ENCODE results near the gene LHFPL6.

The LHFPL6 gene

DNA sequence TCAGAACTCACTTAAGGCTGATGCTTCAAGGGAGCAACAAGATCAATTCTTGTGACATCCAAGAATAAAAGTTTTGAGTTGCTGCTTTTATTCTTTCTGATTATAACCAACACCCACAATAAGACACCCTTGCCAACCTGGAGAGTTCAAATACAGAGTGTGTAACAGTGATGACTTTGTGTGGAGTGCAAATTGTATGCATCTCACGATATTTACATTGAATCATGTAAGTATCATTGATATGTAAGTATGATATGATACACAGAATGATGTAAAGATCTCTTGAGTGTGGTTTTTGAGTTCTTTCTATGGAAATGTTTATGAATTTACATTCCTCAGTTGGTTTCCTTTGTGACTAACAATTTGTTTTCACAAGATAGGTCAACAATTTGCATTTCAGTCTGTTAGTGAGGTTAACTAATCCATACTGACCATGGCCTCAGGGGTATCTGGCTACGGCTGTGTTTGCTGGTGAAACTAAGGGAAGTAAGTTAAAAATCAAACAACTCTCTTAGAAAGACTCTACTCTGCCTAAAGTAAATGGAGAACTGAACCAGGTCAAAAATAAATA, 12.4 kb downstream of the LHFPL6 start:
- DNase-seq, result no peak

DNA sequence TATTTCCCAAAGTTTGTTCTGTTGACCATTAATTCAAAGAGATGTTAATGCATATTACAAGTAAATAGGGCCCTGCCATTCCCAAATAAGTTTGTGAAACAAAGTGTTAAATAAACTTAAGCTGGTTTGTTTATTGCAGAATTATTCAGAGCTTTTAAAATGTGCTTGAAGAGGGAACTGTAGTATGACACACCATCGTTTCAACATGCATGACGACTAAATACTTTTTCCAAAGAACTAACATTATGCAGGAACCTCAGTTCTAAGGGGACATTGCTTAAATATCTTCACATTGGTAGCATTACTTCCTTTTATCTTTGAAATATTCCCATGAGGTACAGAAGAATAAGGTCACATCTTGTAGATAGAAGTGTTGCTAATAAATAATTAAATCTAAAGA, 14.6 kb downstream of the LHFPL6 start:
- DNase-seq, result no peak

- DNase-seq, result no peak
Measured at GRCh38 chr13:39587939-39588338, 15.1 kb downstream of the LHFPL6 start.

- DNase-seq, result no peak
Measured at GRCh38 chr13:39586958-39587605, 15.9 kb downstream of the LHFPL6 start.

GRCh38 chr13:39586151-39586550, 16.8 kb downstream of the LHFPL6 start:
- DNase-seq, result no peak

DNA sequence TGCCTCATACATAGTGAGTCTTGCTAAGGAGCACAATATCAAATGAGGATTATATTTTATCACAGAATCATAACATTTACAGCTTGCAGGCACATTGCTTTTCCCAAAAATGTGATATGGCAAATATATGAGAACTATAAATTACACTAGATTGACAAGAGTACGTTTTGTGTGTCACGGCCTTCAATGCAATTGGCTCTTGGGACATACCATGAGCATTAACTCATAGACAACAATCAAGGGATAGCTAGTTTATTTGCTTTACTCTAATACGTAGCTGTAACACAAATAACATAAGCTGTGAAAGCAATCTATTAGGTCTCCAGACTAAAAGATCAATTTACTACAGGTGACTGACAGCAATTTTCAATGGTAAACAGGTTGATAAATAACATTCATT, 17.8 kb downstream of the LHFPL6 start:
- DNase-seq, result no peak

DNA sequence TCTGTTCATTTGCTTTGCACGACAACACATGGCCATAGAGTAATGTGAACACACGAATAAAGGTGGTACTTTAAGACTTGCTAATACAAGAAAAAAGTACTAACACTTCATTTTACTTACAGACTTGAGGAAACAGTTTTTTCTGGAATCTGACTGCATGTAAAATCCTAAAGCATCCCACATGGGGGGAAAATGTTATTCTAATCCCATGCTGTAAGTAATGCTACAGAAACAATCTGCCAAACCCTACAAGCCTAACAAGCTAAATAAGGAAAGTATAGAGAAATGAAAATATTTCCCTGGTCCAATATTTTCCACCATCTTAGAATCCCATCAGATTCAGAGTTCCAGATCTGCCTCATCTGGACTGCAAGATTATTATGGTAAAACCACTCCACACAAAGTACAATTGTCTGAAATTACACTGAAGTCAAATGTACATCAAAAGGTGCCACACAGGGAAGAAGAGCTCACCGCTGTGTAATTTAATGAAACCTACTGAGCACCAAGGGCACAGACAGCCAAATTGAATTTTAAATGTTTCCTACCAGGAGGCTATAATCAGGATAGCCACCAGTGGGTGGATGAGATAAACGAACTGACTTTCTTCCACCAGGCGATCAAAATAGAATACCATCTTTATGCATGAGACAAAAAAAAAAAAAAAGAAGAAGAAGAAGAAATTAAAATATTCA, 22.0 kb downstream of the LHFPL6 start:
- no peak for DNase-seq

GRCh38 chr13:39578821-39579291, 24.1 kb downstream of the LHFPL6 start:
- DNase-seq, result no peak

- DNase-seq, result peak; percentile 5
Measured at GRCh38 chr13:39577838-39578491, 25.0 kb downstream of the LHFPL6 start.

- DNase-seq, result no peak
Measured at GRCh38 chr13:39577203-39577602, 25.8 kb downstream of the LHFPL6 start.

DNA sequence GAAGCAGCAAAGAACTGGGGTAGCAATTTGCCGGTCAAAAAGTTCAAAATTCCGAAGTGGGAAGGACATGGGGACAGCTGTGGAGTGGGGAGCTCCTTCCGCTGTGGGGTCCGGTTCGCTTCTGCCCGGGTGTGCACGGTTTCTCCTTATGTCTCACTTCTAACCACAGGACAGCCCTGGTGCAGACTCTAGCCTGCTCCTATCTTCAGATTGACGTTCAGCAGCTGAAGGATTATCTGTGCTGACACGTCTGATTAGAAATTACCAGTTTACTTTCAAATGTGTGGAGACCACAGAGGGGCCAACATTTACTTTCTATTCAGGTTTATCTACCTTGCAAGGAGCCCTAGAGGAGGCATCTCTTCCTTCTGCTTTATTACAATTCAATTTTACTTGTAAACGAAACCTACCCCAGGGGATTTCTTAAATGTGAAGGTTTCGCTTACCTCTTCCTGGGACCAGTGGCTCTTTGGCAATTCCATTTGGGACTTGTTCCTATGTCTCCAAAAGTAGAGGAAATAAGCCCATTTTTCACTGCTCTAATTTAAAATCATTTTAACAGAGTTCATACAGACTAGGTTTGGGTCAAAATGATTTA, 27.3 kb downstream of the LHFPL6 start:
- no peak for DNase-seq

DNA sequence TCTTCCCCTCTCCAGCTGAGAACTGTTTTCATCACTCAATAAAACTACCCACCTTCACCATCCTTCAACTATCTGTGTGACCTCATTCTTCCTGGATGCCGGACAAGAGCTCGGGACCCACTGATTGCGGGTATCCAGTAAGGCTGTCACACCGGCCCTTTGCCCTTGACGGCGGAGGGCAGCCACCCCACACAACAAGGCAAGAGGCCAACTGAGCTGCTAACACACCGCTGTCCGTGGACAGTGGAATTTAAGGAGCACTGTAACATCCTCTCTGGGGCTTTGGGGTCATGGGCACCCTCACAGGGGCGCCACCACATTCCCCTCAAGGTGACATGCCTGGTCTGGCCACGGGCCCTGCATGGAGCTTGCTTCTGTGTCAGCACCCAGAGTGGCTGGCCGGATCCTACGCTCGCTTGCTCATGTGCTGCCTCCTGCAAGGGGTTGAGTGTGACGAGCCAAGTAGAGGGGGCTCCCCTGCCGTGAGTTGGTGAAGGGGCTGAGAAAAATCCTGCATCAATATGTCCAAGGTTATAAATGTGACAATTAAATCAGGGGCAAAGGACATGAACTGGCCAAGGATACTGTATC, 31.4 kb downstream of the LHFPL6 start:
- DNase-seq, result no peak

DNA sequence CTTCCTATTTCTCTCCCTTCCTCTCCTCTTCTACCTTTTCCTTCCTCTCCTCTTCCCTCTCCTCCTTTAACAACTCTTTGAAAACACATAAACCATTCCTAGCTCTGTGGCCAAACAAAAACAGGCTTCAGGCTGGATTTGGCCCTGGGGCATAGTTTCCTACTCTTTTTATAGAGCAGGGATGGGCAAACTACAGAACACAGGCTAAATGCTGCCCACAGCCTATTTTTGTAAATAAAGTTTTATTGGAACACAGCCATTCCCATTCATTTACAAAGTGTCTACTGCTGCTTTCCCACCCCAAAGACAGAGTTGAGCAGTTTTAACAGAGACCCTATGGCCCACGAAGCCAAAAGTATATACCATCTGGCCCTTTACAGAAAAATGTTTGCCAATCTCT, 35.4 kb downstream of the LHFPL6 start:
- DNase-seq, result no peak

DNA sequence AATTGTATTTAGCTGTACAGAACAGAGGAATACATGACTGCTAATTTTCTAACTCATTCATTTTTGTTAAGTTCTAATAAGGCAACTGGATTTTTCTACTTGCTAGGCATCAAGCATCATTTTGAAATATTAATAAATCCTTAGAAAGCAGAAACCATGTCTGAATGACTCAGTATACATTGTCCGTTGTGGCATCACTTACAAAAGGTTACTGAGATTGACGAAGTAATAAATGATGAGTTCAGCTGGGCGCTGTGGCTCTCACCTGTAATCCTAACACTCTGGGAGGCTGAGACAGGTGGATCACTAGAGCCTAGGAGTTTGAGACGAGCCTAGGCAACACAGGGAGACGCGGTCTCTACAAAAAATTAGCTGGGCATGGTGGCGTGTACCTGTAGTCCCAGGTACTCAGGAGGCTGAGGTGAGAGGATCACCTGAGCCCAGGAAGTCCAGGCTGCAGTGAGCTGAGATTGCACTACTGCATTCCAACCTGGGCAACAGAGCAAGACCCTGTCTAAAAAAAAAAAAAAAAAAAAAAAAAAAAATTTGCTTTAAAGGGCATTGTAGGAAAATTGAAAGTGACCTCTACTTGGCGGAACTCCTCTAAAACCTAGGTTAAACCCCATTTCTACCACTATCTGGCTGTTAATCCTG, 36.6 kb downstream of the LHFPL6 start:
- no peak for DNase-seq

DNA sequence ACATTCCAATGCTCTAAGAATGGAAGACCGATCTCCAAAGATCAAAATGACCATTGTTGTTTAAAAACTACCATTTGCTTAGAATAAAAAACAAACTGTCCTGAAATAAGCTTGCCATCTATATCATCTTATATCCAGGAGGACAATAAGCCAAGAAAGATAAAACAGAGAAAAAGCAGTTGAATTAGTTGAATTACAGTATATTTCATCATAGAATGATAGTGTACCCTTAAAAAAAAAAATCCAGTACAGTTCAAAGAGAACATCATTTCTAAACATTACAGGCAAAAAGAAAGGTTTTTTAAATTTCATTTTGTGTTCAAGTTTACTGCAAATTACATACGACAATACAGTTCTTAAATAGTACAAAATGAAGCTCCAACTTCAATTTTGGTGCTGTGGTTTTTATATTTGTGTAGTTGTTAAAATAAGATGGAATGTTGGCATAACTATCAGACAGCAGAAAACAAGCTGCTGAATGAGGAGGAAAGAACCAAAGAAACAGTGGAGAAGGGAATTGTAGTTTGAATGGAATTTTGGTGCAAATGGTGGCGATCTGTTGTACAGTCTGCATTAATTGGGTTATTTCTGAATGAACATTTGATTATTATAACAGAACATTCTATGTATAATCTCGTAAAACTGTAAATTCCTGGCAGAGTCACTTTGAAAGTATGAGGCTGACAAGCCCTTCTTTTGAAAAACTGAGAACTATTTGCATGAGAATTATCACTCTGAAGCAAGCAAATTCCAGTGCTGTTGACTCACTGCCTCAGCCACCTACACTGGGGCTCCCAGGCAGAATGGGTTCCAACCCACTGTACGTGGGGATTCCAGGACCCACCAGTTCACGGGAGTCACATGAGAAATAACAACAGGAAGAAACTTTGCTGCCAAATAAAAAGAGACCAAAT, 37.7 kb downstream of the LHFPL6 start:
- no peak for DNase-seq

- DNase-seq, result no peak
Measured at GRCh38 chr13:39563470-39563735, 39.6 kb downstream of the LHFPL6 start.

DNA sequence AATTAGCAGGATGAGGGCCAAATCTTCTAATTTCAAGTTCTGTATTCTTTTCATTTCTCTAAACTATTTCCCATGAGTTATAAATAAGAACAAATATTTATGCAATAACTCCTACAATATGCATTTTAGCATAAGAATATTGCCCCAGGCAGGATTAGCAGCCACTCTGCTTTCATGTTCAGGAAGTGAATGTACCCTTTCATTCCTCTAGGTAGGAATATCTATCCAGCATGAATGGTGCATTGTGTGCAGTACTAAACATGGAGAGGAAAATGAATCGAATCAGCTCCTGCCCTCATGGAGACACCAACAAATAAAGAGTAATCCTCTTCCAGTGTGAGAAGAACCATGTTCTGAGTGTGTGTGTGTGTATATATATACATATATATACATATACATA, 41.0 kb downstream of the LHFPL6 start:
- DNase-seq, result no peak

- DNase-seq, result no peak
Measured at GRCh38 chr13:39559847-39560246, 43.1 kb downstream of the LHFPL6 start.

DNA sequence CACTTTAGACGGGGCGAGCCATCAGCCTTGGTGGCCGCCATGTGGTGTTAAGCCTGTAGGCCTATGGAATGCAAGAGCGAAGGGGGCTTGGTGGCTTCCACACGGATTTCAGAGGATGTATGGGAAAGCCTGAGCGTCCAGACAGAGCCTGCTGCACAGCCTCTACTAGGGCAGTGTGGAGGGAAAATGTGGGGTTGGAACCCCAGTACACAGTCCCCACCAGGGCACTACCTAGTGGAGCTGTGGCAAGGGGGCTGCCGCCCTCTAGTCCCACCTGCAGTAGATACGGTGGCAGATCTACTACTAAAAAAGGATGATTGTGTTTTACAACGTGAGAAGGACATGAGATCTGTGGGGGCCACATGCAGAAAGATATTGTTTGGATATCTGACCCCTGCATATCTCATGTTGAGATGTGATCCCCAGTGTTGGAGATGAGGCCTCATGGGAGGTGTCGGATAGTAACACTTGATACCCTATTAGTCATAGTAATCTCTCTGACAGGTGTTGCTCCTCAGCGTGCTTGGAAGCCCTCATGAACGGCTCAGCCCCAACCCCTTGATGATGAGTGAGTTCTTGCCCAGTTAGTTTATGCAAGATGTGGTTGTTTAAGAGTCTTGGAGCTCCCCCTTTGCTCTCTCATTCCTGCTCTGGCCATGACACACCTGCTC, 45.6 kb downstream of the LHFPL6 start:
- DNase-seq, result no peak

- DNase-seq, result no peak
Measured at GRCh38 chr13:39556866-39557265, 46.1 kb downstream of the LHFPL6 start.

GRCh38 chr13:39554371-39554770, 48.6 kb downstream of the LHFPL6 start:
- no peak for DNase-seq
